Pancreas (tissue), 10 donors: ENCODE measurements around the gene CXorf66. TPM values are rescaled to one million over a fixed set of nuclear protein-coding genes. Genes with fewer than 3 reads are reported as not detected.

Experiments
- ATAC-seq, 4 donors: fragments of 200-7000 bp; cut with Tn5 transposase; one replicate each; pipeline versions ENCODE4 v1.8.0 to v1.9.1; 2020; ENCODE audit warnings: mild to moderate bottlenecking in 4 of 4, moderate library complexity in 4 of 4
- DNase-seq, 6 donors: peaks; one replicate each; pipeline ENCODE4 v3.0.0-alpha.2; 2020
- FAIRE-seq: peaks from 2 replicates; lab custom pipeline; 2012; peaks lifted over from hg19 to GRCh38; lab: Jason Lieb, UNC
- H3K27ac ChIP-seq, 4 donors: fragments of 200-600 bp; sonication (generic); 1 replicate in 3 of 4; 2 replicates in 1 of 4; pipeline versions ENCODE4 v1.5.0 to v1.8.0; 2020
- H3K27me3 ChIP-seq, 4 donors: fragments of 200-600 bp; one replicate each; pipeline ENCODE4 v1.8.0; 2021
- H3K36me3 ChIP-seq, 3 donors: fragments of 200-600 bp; sonication (generic) in 1 of 3; one replicate each; pipeline versions ENCODE4 v1.5.0 to v1.8.0; 2020 to 2021
- H3K4me1 ChIP-seq, 3 donors: fragments of 200-600 bp; one replicate each; pipeline ENCODE4 v1.8.0; 2021
- H3K4me3 ChIP-seq, 4 donors: fragments of 200-600 bp; sonication (generic) in 2 of 4; one replicate each; pipeline versions ENCODE4 v1.5.0 to v1.8.0; 2020 to 2021
- H3K9me3 ChIP-seq, 4 donors: fragments of 200-600 bp; one replicate each; pipeline ENCODE4 v1.8.0; 2021
- CTCF ChIP-seq, 4 donors: fragments of 200-600 bp; sonication (generic) in 3 of 4; IDR thresholded peaks; one replicate each; pipeline versions ENCODE4 v1.5.0 to v1.8.0; 2021; ENCODE audit warnings: antibody characterized with exemption in 4 of 4
- WGBS, 2 donors: extraction: QIAGEN DNeasy Blood & Tissue Kit; methylation state at CpG; one replicate each; pipeline ENCODE4 v1.1.7; 2013; 5-methylcytosine and 5-hydroxymethylcytosine counted together
- intact Hi-C, 3 donors: fragments of 100-400 bp; cut with DNase I; formaldehyde crosslinking; loops; one replicate each; pipeline versions ENCODE4 v1.11.1 to v1.14.2; 2022
- polyA plus RNA-seq, 2 donors: library from polyadenylated mRNA; stranded (reverse); fragments of 200-250 nt; gene quantifications; one replicate each; pipeline ENCODE4 v1.2.3, GENCODE V29; 2013
- total RNA-seq, 6 donors: library from RNA; stranded (reverse); fragmentation: NEBNext Ultra II Directional in 4 of 6; extraction: Animal tissue kit (Norgen Biotek cat#: 25700) in 4 of 6; gene quantifications; one replicate each; pipeline versions ENCODE4 v1.2.1 to v1.2.4, GENCODE V29; 2021 to 2023
- donor health status: healthy with polysubstance abuse.
- donor health status: DM: no; HTN: no; CAD: no; lungs with moderate emphysema.
- donor health status: DM: no; HTN: no; CAD: no.
- donor health status: control.
- donor health status: control.
- donor health status: Bipolar disorder and iron deficiency.
- donor health status: DM: yes; HTN: yes; CAD: no.
- donor health status: DM: no; HTN: no; CAD: no.
- donor health status: DM: no; HTN: no; CAD: no.
- donor health status: DM: yes; HTN: yes; CAD: no.

The CXorf66 gene
- total and polyA plus RNA-seq, 8 donors: not detected

- TF ChIP-seq CTCF (IDR thresholded peaks at IDR 0.05): no peak
- no peak for DNase-seq
- no peaks in the 10 kb centered on the region for H3K27me3 ChIP-seq
- no peak overlapping the region for H3K4me3 ChIP-seq
- H3K4me1 ChIP-seq: no peaks in the 10 kb centered on the region
- no peaks in the 10 kb centered on the region for H3K36me3 ChIP-seq
- FAIRE-seq: no peak
- ATAC-seq: no peak
- H3K9me3 ChIP-seq: no peaks in the 10 kb centered on the region
- H3K27ac ChIP-seq: no peak overlapping the region
- intact Hi-C loops: no loop called here
- WGBS, 2 donors: 35 to 36% methylated on average over 3 of the region's 3 CpGs
Measured at GRCh38 chrX:139949703-139950102, 15.6 kb downstream of the CXorf66 start.

GRCh38 chrX:139945075-139945474 lies 20.2 kb downstream of the CXorf66 start:
- FAIRE-seq (no peak), ATAC-seq (no peak), DNase-seq (no peak)
- WGBS, 2 donors: 30 to 46% methylated on average over 3 of the region's 3 CpGs
- H3K4me1 ChIP-seq: no peaks in the 10 kb centered on the region
- no peaks in the 10 kb centered on the region for H3K27me3 ChIP-seq
- H3K27ac ChIP-seq: no peak overlapping the region
- no peak overlapping the region for H3K4me3 ChIP-seq
- intact Hi-C loops: no loop called here
- no peak for TF ChIP-seq CTCF (IDR thresholded peaks at IDR 0.05)
- no peaks in the 10 kb centered on the region for H3K36me3 ChIP-seq
- H3K9me3 ChIP-seq: no peaks in the 10 kb centered on the region

- ATAC-seq (no peak), FAIRE-seq (no peak), DNase-seq (no peak)
- Histone ChIP-seq H3K36me3 (no peaks in the 10 kb centered on the region), H3K4me1 (no peaks in the 10 kb centered on the region), H3K9me3 (no peaks in the 10 kb centered on the region), H3K27me3 (no peaks in the 10 kb centered on the region), H3K27ac (no peak overlapping the region), H3K4me3 (no peak overlapping the region)
- TF ChIP-seq CTCF (IDR thresholded peaks at IDR 0.05): no peak
- intact Hi-C loops: no loop called here
Measured at GRCh38 chrX:139936259-139936658, 29.1 kb downstream of the CXorf66 start.

- no peak for TF ChIP-seq CTCF (IDR thresholded peaks at IDR 0.05)
- no peaks in the 10 kb centered on the region for H3K9me3 ChIP-seq
- H3K4me1 ChIP-seq: no peaks in the 10 kb centered on the region
- H3K27ac ChIP-seq: peak overlapping the region in 3 of 4 donors; percentile 83 to 95 (median 95)
- WGBS, 2 donors: 21 to 37% methylated on average over 15 of the region's 15 CpGs
- no peaks in the 10 kb centered on the region for H3K27me3 ChIP-seq
- peak overlapping the region in 2 of 4 donors; percentile 63 to 67 for H3K4me3 ChIP-seq
- H3K36me3 ChIP-seq: no peaks in the 10 kb centered on the region
- ATAC-seq: peak; percentile 24 to 38 (median 30)
- peak in 2 of 6 donors; percentile 11 to 16 for DNase-seq
- FAIRE-seq: no peak
- intact Hi-C loops: no loop called here
Measured at GRCh38 chrX:139933904-139934303, 31.4 kb downstream of the CXorf66 start.

- peak within 1 kb of the TSS; percentile 53 to 67 (median 63) for H3K4me3 ChIP-seq
- DNase-seq: peak; percentile 78 to 87 (median 82)
- no peaks in the 10 kb centered on the region for H3K36me3 ChIP-seq
- H3K27ac ChIP-seq: peak within 1 kb of the TSS; percentile 83 to 95 (median 94)
- H3K4me1 ChIP-seq: no peaks in the 10 kb centered on the region
- ATAC-seq: peak; percentile 86 to 95 (median 91)
- FAIRE-seq: no peak
- intact Hi-C loops: no loop called here
- TF ChIP-seq CTCF (IDR thresholded peaks at IDR 0.05): no peak
- H3K27me3 ChIP-seq: no peaks in the 10 kb centered on the region
- 1 to 21% methylated on average over 46 to 52 of the region's 52 CpGs for WGBS, 2 donors
- no peaks in the 10 kb centered on the region for H3K9me3 ChIP-seq
Measured at GRCh38 chrX:139932901-139933796, 32.2 kb downstream of the CXorf66 start, which contains the start of gene ATP11C. ATP11C (minus strand) TSS chrX:139933053; CDS start chrX:139932042, 1,011 bp downstream.
